ENCODE data around the gene NLGN4X.

Gene NLGN4X

GRCh38 chrX:6228720-6229119, at the start of gene NLGN4X:
Gene NLGN4X, minus strand, starts transcription at chrX:6228867. Its CDS starts 77,401 bp downstream, at chrX:6151466.
- in situ Hi-C loops (cut with HindIII; ENCODE audit: low pct_ligation_motif_present, low pct_unique_long_range_greater_than_20kb, low sequenced_read_pairs) = no loop called here
- DNase-seq = no peak

GRCh38 chrX:6266041-6266440, 37.4 kb upstream of the NLGN4X start:
- in situ Hi-C loops (cut with HindIII; ENCODE audit: low pct_ligation_motif_present, low pct_unique_long_range_greater_than_20kb, low sequenced_read_pairs) = no loop called here

GRCh38 chrX:6262959-6263358, 34.3 kb upstream of the NLGN4X start:
- in situ Hi-C loops (cut with HindIII; ENCODE audit: low pct_ligation_motif_present, low pct_unique_long_range_greater_than_20kb, low sequenced_read_pairs) = no loop called here
- no peak for DNase-seq

More at GRCh38 chrX:6266041-6266440, 37.4 kb upstream of the NLGN4X start:
- DNase-seq = no peak

GRCh38 chrX:6257025-6257424, 28.4 kb upstream of the NLGN4X start:
- no peak for DNase-seq
- in situ Hi-C loops (cut with HindIII; ENCODE audit: low pct_ligation_motif_present, low pct_unique_long_range_greater_than_20kb, low sequenced_read_pairs) = no loop called here

DNA sequence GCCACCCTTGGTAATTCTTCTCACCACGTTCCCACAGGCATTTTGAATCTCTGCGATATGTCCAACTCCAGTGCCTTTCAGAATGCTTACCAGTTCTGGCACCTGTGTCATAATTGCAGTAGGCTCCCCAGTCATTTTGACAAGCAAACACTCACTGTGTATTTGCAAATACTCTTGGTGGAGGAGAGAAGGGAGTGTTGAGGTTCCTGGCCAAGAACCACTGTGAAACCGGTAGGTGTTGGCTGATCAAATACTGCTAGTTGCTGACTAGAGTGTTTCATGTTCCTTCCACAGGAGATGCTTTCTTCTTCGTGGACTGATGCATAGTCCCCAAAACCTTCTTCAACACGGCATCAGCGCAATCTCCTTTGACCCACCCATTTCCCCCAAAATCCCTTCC, 16.0 kb upstream of the NLGN4X start:
- no peak for DNase-seq
- in situ Hi-C loops (cut with HindIII; ENCODE audit: low pct_ligation_motif_present, low pct_unique_long_range_greater_than_20kb, low sequenced_read_pairs) = no loop called here

- in situ Hi-C loops (cut with HindIII; ENCODE audit: low pct_ligation_motif_present, low pct_unique_long_range_greater_than_20kb, low sequenced_read_pairs) = no loop called here
- no peak for DNase-seq
Observed at GRCh38 chrX:6238576-6238975, 9.9 kb upstream of the NLGN4X start.

GRCh38 chrX:6227935-6228334, 732 bp downstream of the NLGN4X start:
- no peak for DNase-seq
- in situ Hi-C loops (cut with HindIII; ENCODE audit: low pct_ligation_motif_present, low pct_unique_long_range_greater_than_20kb, low sequenced_read_pairs) = no loop called here

DNA sequence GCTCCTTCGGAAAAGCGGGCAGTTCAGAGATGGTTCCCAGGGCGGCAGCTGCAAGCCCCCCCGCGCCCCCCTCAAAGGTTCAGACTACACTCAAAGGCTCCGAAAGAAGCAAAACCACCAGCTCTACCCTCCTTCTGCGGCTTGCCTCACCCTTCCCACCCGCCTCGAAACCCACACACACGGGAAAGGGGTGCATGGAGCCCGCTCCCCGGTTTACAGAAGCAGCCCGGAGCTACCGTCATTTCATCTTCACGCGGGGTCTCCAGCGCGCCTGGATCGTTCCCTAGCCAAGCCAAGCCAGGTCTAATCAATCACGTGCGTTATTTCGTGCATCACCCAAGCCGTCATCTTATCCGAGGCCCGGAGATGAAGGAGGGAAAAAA, 1.2 kb downstream of the NLGN4X start:
- in situ Hi-C loops (cut with HindIII; ENCODE audit: low pct_ligation_motif_present, low pct_unique_long_range_greater_than_20kb, low sequenced_read_pairs) = no loop called here
- no peak for DNase-seq

- no peak for DNase-seq
- in situ Hi-C loops (cut with HindIII; ENCODE audit: low pct_ligation_motif_present, low pct_unique_long_range_greater_than_20kb, low sequenced_read_pairs) = no loop called here
Observed at GRCh38 chrX:6226596-6227452, 1.8 kb downstream of the NLGN4X start.

DNA sequence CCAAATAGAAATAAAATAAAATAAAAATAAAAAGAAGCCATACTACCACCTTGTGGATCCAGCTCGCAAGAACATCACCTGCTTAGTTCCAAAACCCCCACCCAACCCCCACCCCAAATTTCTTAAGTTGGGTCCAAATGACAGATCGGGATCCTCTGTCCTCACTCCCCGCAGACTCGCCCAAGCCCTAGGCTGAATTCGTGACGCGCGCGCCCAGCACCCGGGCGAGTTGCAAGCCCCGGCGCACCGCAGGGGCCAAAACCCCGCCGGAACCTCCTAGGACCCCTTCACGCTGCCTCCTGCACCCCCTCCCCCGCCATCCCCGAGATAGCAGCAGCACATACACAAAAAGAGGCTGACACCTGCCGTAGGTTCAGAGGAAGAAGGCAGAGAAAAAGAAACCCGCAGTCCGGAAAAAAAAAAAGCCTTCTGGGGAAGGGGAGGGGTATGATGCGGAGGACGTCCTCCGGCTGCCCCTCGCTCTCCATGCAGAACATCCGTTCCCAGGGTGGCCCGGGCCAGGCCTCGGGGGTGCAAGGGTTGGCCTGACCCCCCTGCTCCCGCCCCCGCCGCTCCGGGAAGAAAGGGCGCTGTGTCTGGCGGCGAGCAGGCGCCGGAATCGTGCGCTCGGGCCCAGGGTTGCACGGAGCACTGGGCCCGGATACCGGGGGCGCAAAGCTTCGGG, 2.6 kb downstream of the NLGN4X start:
- in situ Hi-C loops (cut with HindIII; ENCODE audit: low pct_ligation_motif_present, low pct_unique_long_range_greater_than_20kb, low sequenced_read_pairs) = no loop called here
- DNase-seq = no peak

GRCh38 chrX:6225288-6225910, 3.3 kb downstream of the NLGN4X start:
- in situ Hi-C loops (cut with HindIII; ENCODE audit: low pct_ligation_motif_present, low pct_unique_long_range_greater_than_20kb, low sequenced_read_pairs) = no loop called here

DNA sequence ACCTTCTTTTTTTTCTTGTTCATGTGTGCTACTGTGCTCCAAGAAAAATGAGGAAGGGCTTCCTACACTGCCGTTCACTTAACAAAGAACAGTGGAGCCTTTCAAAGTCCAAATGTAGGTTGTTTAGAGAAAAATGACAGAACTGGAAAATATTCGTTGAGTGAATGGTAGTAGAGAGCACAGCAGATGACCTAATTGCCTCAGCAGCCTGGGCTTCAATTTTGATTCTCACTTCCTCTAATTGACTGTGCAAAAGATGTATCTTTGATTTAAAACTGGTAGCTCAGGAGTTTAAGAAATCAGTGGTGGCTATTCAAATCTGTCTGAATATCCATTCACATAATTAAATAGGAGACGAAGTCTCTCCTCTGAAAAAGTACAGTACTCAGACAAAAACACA, 5.2 kb downstream of the NLGN4X start:
- in situ Hi-C loops (cut with HindIII; ENCODE audit: low pct_ligation_motif_present, low pct_unique_long_range_greater_than_20kb, low sequenced_read_pairs) = no loop called here
- DNase-seq = no peak

More at GRCh38 chrX:6225288-6225910, 3.3 kb downstream of the NLGN4X start:
- DNase-seq = no peak

DNA sequence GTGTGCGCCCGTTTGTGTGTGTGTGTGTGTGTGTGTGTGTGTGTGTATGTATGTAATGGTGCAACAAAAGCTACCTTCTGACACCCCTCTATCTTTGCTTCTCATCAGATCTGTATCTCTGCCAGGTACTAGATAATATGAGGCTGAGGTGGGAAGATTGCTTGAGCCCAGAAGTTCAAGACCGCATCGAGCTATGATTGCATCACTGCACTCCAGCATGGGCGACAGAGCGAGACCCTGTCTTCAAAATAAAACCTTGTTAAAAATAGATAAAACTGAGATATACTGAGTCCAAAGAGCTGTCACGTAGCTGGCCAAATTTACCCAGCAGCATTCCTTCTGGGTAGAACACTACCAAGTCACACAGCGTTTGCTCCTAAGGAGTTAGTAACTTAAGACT, 18.4 kb downstream of the NLGN4X start:
- in situ Hi-C loops (cut with HindIII; ENCODE audit: low pct_ligation_motif_present, low pct_unique_long_range_greater_than_20kb, low sequenced_read_pairs) = no loop called here
- DNase-seq = no peak

- DNase-seq = no peak
Observed at GRCh38 chrX:6203462-6204215, 25.0 kb downstream of the NLGN4X start.

GRCh38 chrX:6199486-6199885, 29.2 kb downstream of the NLGN4X start:
- no peak for DNase-seq

More at GRCh38 chrX:6203462-6204215, 25.0 kb downstream of the NLGN4X start:
- in situ Hi-C loops (cut with HindIII; ENCODE audit: low pct_ligation_motif_present, low pct_unique_long_range_greater_than_20kb, low sequenced_read_pairs) = no loop called here

DNA sequence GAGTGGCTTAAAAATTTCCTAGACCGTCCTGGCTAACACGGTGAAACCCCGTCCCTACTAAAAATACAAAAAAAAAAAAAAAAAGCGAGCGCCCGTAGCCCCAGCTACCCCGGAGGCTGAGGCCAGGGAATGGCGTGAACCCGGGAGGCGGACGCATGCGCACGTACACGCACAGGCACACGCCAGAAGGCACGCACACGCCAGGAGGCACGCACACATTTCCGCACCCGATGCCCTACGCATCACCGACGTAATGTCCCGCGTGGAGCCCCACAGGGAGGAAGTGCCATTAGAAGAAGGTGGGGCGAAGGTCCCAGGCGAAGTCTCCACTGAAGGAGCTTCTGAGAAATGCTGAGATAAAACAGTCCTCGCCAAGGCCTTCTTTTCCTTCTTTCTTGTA, 41.4 kb downstream of the NLGN4X start:
- in situ Hi-C loops (cut with HindIII; ENCODE audit: low pct_ligation_motif_present, low pct_unique_long_range_greater_than_20kb, low sequenced_read_pairs) = no loop called here
- no peak for DNase-seq

More at GRCh38 chrX:6199486-6199885, 29.2 kb downstream of the NLGN4X start:
- in situ Hi-C loops (cut with HindIII; ENCODE audit: low pct_ligation_motif_present, low pct_unique_long_range_greater_than_20kb, low sequenced_read_pairs) = no loop called here

DNA sequence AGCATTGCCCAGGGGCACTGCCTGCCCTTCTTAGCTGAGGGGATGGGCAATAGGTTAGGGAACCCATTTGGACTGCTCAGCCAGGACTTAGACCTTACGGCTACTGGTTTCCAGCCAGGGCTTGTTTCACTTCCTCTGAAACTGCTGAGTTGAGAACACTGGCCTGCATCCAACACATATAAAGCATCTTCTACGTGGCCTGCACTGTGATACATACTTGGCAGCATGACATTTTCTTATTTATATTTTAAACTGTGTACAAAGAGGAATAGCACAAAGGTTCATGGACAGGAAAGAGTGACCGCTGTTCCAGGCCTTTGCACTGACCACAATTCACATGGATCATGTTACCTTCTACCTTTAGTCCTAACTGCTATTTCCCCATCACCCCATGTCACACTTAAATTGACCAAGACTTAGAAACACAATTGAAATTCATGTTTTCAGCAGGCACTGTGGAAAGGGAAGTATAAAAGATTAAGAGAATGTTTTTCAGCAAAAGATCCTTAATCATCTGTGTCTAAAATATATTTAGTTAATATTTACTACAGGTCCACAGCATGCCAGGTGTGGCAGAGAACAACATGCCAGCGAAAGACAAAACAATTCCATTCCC, 43.7 kb downstream of the NLGN4X start:
- in situ Hi-C loops (cut with HindIII; ENCODE audit: low pct_ligation_motif_present, low pct_unique_long_range_greater_than_20kb, low sequenced_read_pairs) = no loop called here
- DNase-seq = no peak

- in situ Hi-C loops (cut with HindIII; ENCODE audit: low pct_ligation_motif_present, low pct_unique_long_range_greater_than_20kb, low sequenced_read_pairs) = no loop called here
- DNase-seq = no peak
Observed at GRCh38 chrX:6175914-6176313, 52.8 kb downstream of the NLGN4X start.

Data from ACHN (cell line).